AG04450 (cell line): Measurements from ENCODE around the gene ZSCAN18. TPM values are rescaled to one million over a fixed set of nuclear protein-coding genes. Genes with fewer than 3 reads are reported as not detected.

ENCODE experiments used
- CTCF ChIA-PET: fragments of 300-600, 350-600 bp; formaldehyde crosslinking; extraction: SDS; loops from one replicate; lab custom pipeline; 2022; ENCODE audit warnings: antibody characterized with exemption, inconsistent platforms; lab: Charles Lee
- POLR2A ChIA-PET: fragments of 350-600 bp; formaldehyde crosslinking; extraction: SDS; loops from one replicate; lab custom pipeline; 2021; ENCODE audit warnings: antibody characterized with exemption, inconsistent platforms; lab: Yijun Ruan, JAX
- DNase-seq: peaks from one replicate; pipeline ENCODE4 v3.0.0-alpha.2; 2011; ENCODE audit warnings: low read depth, low spot score
- H3K27ac ChIP-seq: one replicate; pipeline ENCODE4 v1.5.1; 2012; ENCODE audit warnings: low read depth, low read length, control low read depth
- H3K27me3 ChIP-seq: one replicate; pipeline ENCODE4 v1.6.0; 2012; ENCODE audit warnings: low read length; ENCODE audit not compliant: control insufficient read depth, insufficient read depth
- H3K4me3 ChIP-seq: 2 replicates; pipeline ENCODE4 v1.5.1; 2011; ENCODE audit warnings: mild to moderate bottlenecking, low read depth, low read length, control low read depth
- H3K9me3 ChIP-seq: 2 replicates; pipeline ENCODE4 v1.5.1; 2012; ENCODE audit warnings: low read length; ENCODE audit not compliant: control insufficient read depth, insufficient read depth
- CTCF ChIP-seq: IDR thresholded peaks from 2 replicates; pipeline ENCODE4 v1.5.1; 2011; ENCODE audit warnings: low read depth, low read length, control low read depth, inconsistent platforms
- polyA plus RNA-seq: library from polyadenylated mRNA; depleted of rRNA; stranded (reverse); fragments of >200 nt; gene quantifications from 2 replicates; pipeline ENCODE4 v1.2.3, GENCODE V29; 2011

The ZSCAN18 gene
- polyA plus RNA-seq, 1 experiment = 12.7 TPM

GRCh38 chr19:58095328-58095727, 2.7 kb downstream of the ZSCAN18 start:
- POLR2A ChIA-PET = interaction anchor here (0.6 kb wide), 1 partner anchor 160 kb away, joined by 3 read pairs; no protein-coding TSS in a partner anchor
- Histone ChIP-seq H3K4me3 (no peak overlapping the region), H3K27me3 (no peaks in the 10 kb centered on the region), H3K9me3 (peaks cover 85% of the 10 kb centered on the region), H3K27ac (no peak overlapping the region)
- TF ChIP-seq CTCF = no peak
- no peak for DNase-seq
- CTCF ChIA-PET = interaction anchor here (0.6 kb wide), 1 partner anchor 27 kb away, joined by 3 read pairs; no protein-coding TSS in a partner anchor

DNA sequence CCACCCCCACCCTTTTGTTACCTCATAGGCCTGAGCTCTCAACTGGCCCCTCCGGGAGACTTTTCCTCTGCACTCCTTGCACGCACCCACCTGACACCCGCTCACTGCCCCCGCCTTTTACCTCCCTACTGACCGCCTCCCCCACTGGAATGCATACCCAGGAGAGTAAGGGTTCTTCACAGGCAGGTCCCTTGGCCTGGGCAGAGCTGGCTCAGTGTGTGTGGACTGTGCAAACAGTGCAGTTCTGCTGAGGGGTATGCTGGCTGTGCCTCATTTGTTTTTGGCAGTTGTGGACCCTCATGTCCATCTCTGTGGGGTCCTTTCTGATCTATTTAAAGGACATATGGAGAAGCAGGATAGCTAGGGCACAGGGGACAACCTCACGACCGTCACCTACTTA, 5.0 kb downstream of the ZSCAN18 start:
- ChIA-PET POLR2A (no interaction called here), CTCF (no interaction called here)
- DNase-seq = no peak
- Histone ChIP-seq H3K27me3 (no peaks in the 10 kb centered on the region), H3K27ac (no peak overlapping the region), H3K9me3 (peaks cover 90% of the 10 kb centered on the region), H3K4me3 (no peak overlapping the region)
- TF ChIP-seq CTCF = no peak

DNA sequence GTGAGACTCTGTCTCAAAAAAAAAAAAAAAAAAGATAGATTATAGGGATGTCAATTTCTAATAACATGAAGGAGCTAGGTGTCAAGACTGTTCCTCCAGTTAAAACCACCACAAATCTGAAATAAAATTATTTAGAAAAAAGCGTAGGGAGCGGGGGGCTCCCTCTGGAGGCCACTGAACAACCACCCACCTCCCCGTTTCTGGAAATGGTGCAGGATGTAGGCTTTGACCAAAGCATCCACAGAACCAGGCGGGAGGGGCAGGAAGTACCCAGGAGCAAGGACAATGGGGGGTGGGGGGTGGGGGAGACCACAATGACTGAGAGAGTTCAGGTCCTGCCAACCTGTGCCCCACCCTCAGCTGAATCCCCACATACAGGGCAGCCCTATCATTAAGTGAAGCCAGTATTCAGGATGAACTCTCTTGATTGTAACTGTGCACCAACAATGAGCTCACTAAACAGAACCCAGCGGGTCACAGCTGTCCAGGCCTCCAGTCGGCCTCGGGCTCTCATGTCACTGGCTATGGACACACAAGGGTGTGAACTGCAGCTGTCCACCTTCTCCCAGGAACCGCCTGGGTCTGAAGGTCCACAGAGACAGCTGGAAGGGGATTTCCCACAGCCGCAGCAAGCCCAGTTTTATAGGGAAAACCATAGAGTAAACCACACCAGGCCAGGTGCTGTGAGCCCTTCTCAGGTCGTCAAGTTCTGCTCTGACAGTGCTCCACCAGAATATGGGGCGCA, 6.6 kb downstream of the ZSCAN18 start:
- ChIA-PET CTCF (no interaction called here), POLR2A (interaction anchor here (0.7 kb wide), 1 partner anchor 23 kb away, joined by 9 read pairs; no protein-coding TSS in a partner anchor)
- DNase-seq = no peak
- H3K9me3 ChIP-seq = peaks cover 91% of the 10 kb centered on the region
- no peak for TF ChIP-seq CTCF
- H3K27me3 ChIP-seq = no peaks in the 10 kb centered on the region
- no peak overlapping the region for H3K4me3 ChIP-seq
- no peak overlapping the region for H3K27ac ChIP-seq

GRCh38 chr19:58089846-58090245, 8.2 kb downstream of the ZSCAN18 start:
- no peak for TF ChIP-seq CTCF
- H3K27me3 ChIP-seq = no peaks in the 10 kb centered on the region
- H3K9me3 ChIP-seq = peaks cover 91% of the 10 kb centered on the region
- no peak for DNase-seq
- H3K27ac ChIP-seq = no peak overlapping the region
- CTCF ChIA-PET = no interaction called here
- H3K4me3 ChIP-seq = no peak overlapping the region
- POLR2A ChIA-PET = no interaction called here

DNA sequence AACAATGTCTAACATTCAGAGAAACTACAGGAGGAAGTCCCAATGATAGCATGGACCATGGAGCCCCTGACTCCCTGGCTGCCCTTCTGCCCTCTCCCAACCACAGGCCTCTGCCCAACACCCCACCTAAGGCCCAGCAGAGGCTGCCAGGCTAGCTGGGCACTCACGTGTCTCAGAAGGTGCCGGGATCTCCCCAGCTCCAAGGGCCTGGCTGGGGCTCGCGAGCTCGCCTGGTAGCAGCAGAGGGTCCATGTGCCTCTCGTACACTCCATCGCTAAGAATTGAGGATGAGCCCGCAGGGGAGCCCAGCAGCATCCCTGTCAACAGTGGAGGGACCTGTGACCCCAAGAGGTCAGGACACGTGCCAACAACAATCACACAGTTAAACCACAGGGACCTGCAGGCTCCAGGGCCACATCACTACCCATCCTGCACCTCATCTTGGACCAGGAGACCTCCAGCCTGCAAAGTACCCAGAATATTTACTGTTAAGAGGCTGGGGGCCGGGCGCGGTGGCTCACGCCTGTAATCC, 9.4 kb downstream of the ZSCAN18 start:
- Histone ChIP-seq H3K27ac (no peak overlapping the region), H3K9me3 (peaks cover 89% of the 10 kb centered on the region), H3K27me3 (no peaks in the 10 kb centered on the region), H3K4me3 (no peak overlapping the region)
- TF ChIP-seq CTCF = no peak
- CTCF ChIA-PET = no interaction called here
- POLR2A ChIA-PET = no interaction called here
- DNase-seq = no peak
